Stomach (tissue), 9 donors: ENCODE measurements around the gene FXR2. TPM values are rescaled to one million over a fixed set of nuclear protein-coding genes. Genes with fewer than 3 reads are reported as not detected.
"Not testable (repeated sequence)": the region's sequence is repeated elsewhere in the genome, so short reads cannot be mapped to it uniquely, and the experiment has no call there.

ENCODE experiments used
- DNase-seq, 2 donors: peaks; one replicate each; pipeline versions ENCODE4 v3.0.0 to v3.0.0-alpha.2; 2013 to 2019
- H3K27ac ChIP-seq, 5 donors: fragments of 200-600 bp in 4 of 5; sonication (generic) in 4 of 5; one replicate each; pipeline ENCODE4 v1.5.1; 2013 to 2019; ENCODE audit warnings: mild to moderate bottlenecking in 1 of 5, moderate library complexity in 1 of 5
- H3K27me3 ChIP-seq, 3 donors: fragments of 200-600 bp; sonication (generic); one replicate each; pipeline ENCODE4 v1.5.1; 2017 to 2019; ENCODE audit warnings: mixed run types in 1 of 3
- H3K36me3 ChIP-seq, 4 donors: fragments of 200-600 bp; sonication (generic); 1 replicate in 3 of 4; 2 replicates in 1 of 4; pipeline ENCODE4 v1.5.1; 2016 to 2019
- H3K4me1 ChIP-seq, 4 donors: fragments of 200-600 bp; sonication (generic); one replicate each; pipeline ENCODE4 v1.5.1; 2016 to 2019
- H3K4me3 ChIP-seq, 4 donors: fragments of 200-600 bp; sonication (generic) in 3 of 4; one replicate each; pipeline ENCODE4 v1.5.1; 2016 to 2019; ENCODE audit warnings: mild to moderate bottlenecking in 1 of 4
- H3K9me3 ChIP-seq, 4 donors: fragments of 200-600 bp; sonication (generic); one replicate each; pipeline ENCODE4 v1.5.1; 2016 to 2019
- CTCF ChIP-seq, 7 experiments: fragments of 450-650 bp in 4 of 7; fragments of 200-600 bp in 3 of 7; sonication (generic) in 3 of 7; IDR thresholded peaks; one replicate each; pipeline ENCODE4 v1.5.1; 2016 to 2019; ENCODE audit warnings: antibody characterized with exemption in 7 of 7, control low read depth in 2 of 7, mild to moderate bottlenecking in 1 of 7
- EP300 ChIP-seq: sonication (generic); formaldehyde crosslinking; IDR thresholded peaks from one replicate; pipeline ENCODE4 v1.6.1; 2017; ENCODE audit warnings: antibody characterized with exemption
- POLR2A ChIP-seq, 4 donors: fragments of 450-650 bp; IDR thresholded peaks; one replicate each; pipeline ENCODE4 v1.6.1; 2016; ENCODE audit warnings: antibody characterized with exemption in 4 of 4, control low read depth in 2 of 4, mild to moderate bottlenecking in 1 of 4, moderate library complexity in 1 of 4
- POLR2AphosphoS5 ChIP-seq, 3 donors: sonication (generic); formaldehyde crosslinking; IDR thresholded peaks; one replicate each; pipeline ENCODE4 v1.6.1; 2016; ENCODE audit warnings: antibody characterized with exemption in 3 of 3
- WGBS, 5 donors: extraction: QIAGEN DNeasy Blood & Tissue Kit in 3 of 5; methylation state at CpG; one replicate each; pipeline versions ENCODE4 v1.1.5 to v1.1.7; 2013 to 2018; 5-methylcytosine and 5-hydroxymethylcytosine counted together
- intact Hi-C: fragments of 100-400 bp; cut with DNase I; formaldehyde crosslinking; loops from one replicate; pipeline ENCODE4 v1.15.1; 2023; ENCODE audit warnings: low total_unique reads
- polyA plus RNA-seq, 3 donors: library from polyadenylated mRNA; stranded (reverse); fragments of 200-250 nt; gene quantifications; one replicate each; pipeline ENCODE4 v1.2.3, GENCODE V29; 2013
- total RNA-seq, 5 donors: library from RNA; depleted of rRNA; stranded (reverse); fragments of >200 nt; gene quantifications; one replicate each; pipeline versions ENCODE4 v1.1.0 to v1.2.3, GENCODE V29; 2014 to 2016
- donor health status: healthy with polysubstance abuse.
- donor health status: Bipolar disorder and iron deficiency.
- donor health status: healthy.

FXR2 gene
- total and polyA plus RNA-seq, 8 donors = 11.0 to 33.3 (median 23.3) TPM

- WGBS, 5 donors = 82 to 89% (median 88%) methylated on average over 4 of the region's 4 CpGs
- H3K4me1 ChIP-seq = peaks cover 0 to under 1% (median 0%) of the 10 kb centered on the region in 4 donors
- H3K36me3 ChIP-seq = no peaks in the 10 kb centered on the region
- intact Hi-C loops = no loop called here
- H3K9me3 ChIP-seq = no peaks in the 10 kb centered on the region
- H3K4me3 ChIP-seq = no peak overlapping the region
- H3K27me3 ChIP-seq = peaks cover 0 to 16% (median 1%) of the 10 kb centered on the region in 3 donors
- no peak for DNase-seq
- H3K27ac ChIP-seq = no peak overlapping the region
- no peak for TF ChIP-seq POLR2AphosphoS5 (IDR thresholded peaks at IDR 0.05)
- TF ChIP-seq CTCF (IDR thresholded peaks at IDR 0.05) = no peak
- TF ChIP-seq POLR2A (IDR thresholded peaks at IDR 0.05) = no peak
- no peak for TF ChIP-seq EP300
Observed at GRCh38 chr17:7644775-7645174, 30.1 kb upstream of the FXR2 start.

GRCh38 chr17:7641635-7642034, 26.9 kb upstream of the FXR2 start:
- 54 to 64% (median 58%) methylated on average over 7 of the region's 7 CpGs for WGBS, 5 donors

GRCh38 chr17:7640783-7641182, 26.1 kb upstream of the FXR2 start:
- no peaks in the 10 kb centered on the region for H3K36me3 ChIP-seq
- no peaks in the 10 kb centered on the region for H3K4me1 ChIP-seq
- intact Hi-C loops = no loop called here
- DNase-seq = no peak
- 92 to 98% (median 95%) methylated on average over 17 to 26 of the region's 26 CpGs for WGBS, 5 donors
- no peak for TF ChIP-seq POLR2AphosphoS5 (IDR thresholded peaks at IDR 0.05)
- no peak for TF ChIP-seq CTCF (IDR thresholded peaks at IDR 0.05)
- TF ChIP-seq EP300 = no peak
- TF ChIP-seq POLR2A (IDR thresholded peaks at IDR 0.05) = no peak
- H3K27ac ChIP-seq = no peak overlapping the region
- no peaks in the 10 kb centered on the region for H3K27me3 ChIP-seq
- H3K4me3 ChIP-seq = no peak overlapping the region
- H3K9me3 ChIP-seq = no peaks in the 10 kb centered on the region

More at GRCh38 chr17:7641635-7642034, 26.9 kb upstream of the FXR2 start:
- DNase-seq, H3K4me3 ChIP-seq, H3K27ac ChIP-seq, H3K4me1 ChIP-seq, H3K9me3 ChIP-seq, H3K36me3 ChIP-seq, intact Hi-C loops, H3K27me3 ChIP-seq: not testable (repeated sequence)

- TF ChIP-seq EP300 = no peak
- H3K36me3 ChIP-seq = no peaks in the 10 kb centered on the region
- intact Hi-C loops = loop anchor here (10.0 kb wide), 1 partner anchor 49 kb away; the partner anchor contains the start of genes TP53 and WRAP53
- no peaks in the 10 kb centered on the region for H3K9me3 ChIP-seq
- WGBS, 5 donors = 54 to 63% (median 56%) methylated on average over 5 of the region's 5 CpGs
- no peak overlapping the region for H3K27ac ChIP-seq
- DNase-seq = no peak
- H3K4me3 ChIP-seq = no peak overlapping the region
- H3K27me3 ChIP-seq = no peaks in the 10 kb centered on the region
- H3K4me1 ChIP-seq = no peaks in the 10 kb centered on the region
Observed at GRCh38 chr17:7636163-7636562, 21.5 kb upstream of the FXR2 start.

- Histone ChIP-seq H3K4me1 (no peaks in the 10 kb centered on the region), H3K27ac (no peak overlapping the region), H3K4me3 (no peak overlapping the region), H3K27me3 (no peaks in the 10 kb centered on the region), H3K9me3 (no peaks in the 10 kb centered on the region), H3K36me3 (no peaks in the 10 kb centered on the region)
- DNase-seq = peak in 1 of 2 donors; percentile 85
- WGBS, 5 donors = 26 to 33% (median 29%) methylated on average over 5 of the region's 5 CpGs
- peak in 1 of 7 experiments; percentile 24 for TF ChIP-seq CTCF (IDR thresholded peaks at IDR 0.05)
- TF ChIP-seq EP300 = no peak
- intact Hi-C loops = loop anchor here (10.0 kb wide), 1 partner anchor 50 kb away; the partner anchor contains the start of genes TP53 and WRAP53
Observed at GRCh38 chr17:7634384-7634783, 19.7 kb upstream of the FXR2 start.
